Neuronal stem cell (in vitro differentiated cells): Measurements from ENCODE around the gene FNIP2.

Experiments used
- DNase-seq: peaks from one replicate; pipeline ENCODE4 v3.0.0-alpha.2; 2013; ENCODE audit warnings: low spot score
- H2AFZ ChIP-seq: one replicate; pipeline ENCODE4 v1.6.1; 2013; ENCODE audit warnings: mild to moderate bottlenecking, low read length, inconsistent platforms
- H2AK5ac ChIP-seq: 2 replicates; pipeline ENCODE4 v1.6.1; 2013; ENCODE audit warnings: low read depth, mild to moderate bottlenecking, inconsistent platforms, low read length, moderate library complexity, mixed read lengths
- H2BK120ac ChIP-seq: 2 replicates; pipeline ENCODE4 v1.6.1; 2013; ENCODE audit warnings: low read depth, mild to moderate bottlenecking, inconsistent platforms, low read length, moderate library complexity, mixed read lengths
- H2BK12ac ChIP-seq: one replicate; pipeline ENCODE4 v1.6.1; 2013; ENCODE audit warnings: low read length, inconsistent platforms
- H2BK15ac ChIP-seq: 2 replicates; pipeline ENCODE4 v1.6.1; 2013; ENCODE audit warnings: mild to moderate bottlenecking, low read length, inconsistent platforms, mixed read lengths
- H2BK5ac ChIP-seq: one replicate; pipeline ENCODE4 v1.6.1; 2013; ENCODE audit warnings: inconsistent platforms, mild to moderate bottlenecking, low read length, moderate library complexity
- H3K14ac ChIP-seq: one replicate; pipeline ENCODE4 v1.6.1; 2013; ENCODE audit warnings: low read length, inconsistent platforms
- H3K18ac ChIP-seq: 2 replicates; pipeline ENCODE4 v1.6.1; 2013; ENCODE audit warnings: low read length, inconsistent platforms
- H3K23ac ChIP-seq: 2 replicates; pipeline ENCODE4 v1.6.1; 2013; ENCODE audit warnings: low read depth, mild to moderate bottlenecking, mixed read lengths, low read length, inconsistent platforms; ENCODE audit not compliant: poor library complexity
- H3K27ac ChIP-seq: replicated peaks from 3 replicates; pipeline ENCODE4 v1.5.1; 2013; ENCODE audit warnings: low read length, inconsistent platforms
- H3K27me3 ChIP-seq, 3 experiments: 2 replicates each; pipeline ENCODE4 v1.6.1; 2013; ENCODE audit warnings: low read length in 3 of 3, mild to moderate bottlenecking in 2 of 3, inconsistent platforms in 1 of 3, low read depth in 1 of 3, mixed read lengths in 1 of 3, moderate library complexity in 1 of 3; ENCODE audit not compliant: control insufficient read depth in 3 of 3, insufficient read depth in 3 of 3
- H3K36me3 ChIP-seq, 2 donors: replicated peaks in 1 of 2; 2 replicates each; pipeline ENCODE4 v1.6.1; 2013; ENCODE audit warnings: low read length in 2 of 2; ENCODE audit not compliant: control insufficient read depth in 2 of 2, insufficient read depth in 2 of 2
- H3K4ac ChIP-seq: 2 replicates; pipeline ENCODE4 v1.6.1; 2013; ENCODE audit warnings: inconsistent platforms, mild to moderate bottlenecking, low read length, moderate library complexity
- H3K4me1 ChIP-seq, 2 donors: 1 replicate in 1 of 2; 2 replicates in 1 of 2; pipeline ENCODE4 v1.6.1; 2013; ENCODE audit warnings: low read length in 2 of 2, low read depth in 1 of 2; ENCODE audit not compliant: control insufficient read depth in 2 of 2, insufficient read depth in 1 of 2
- H3K4me2 ChIP-seq: one replicate; pipeline ENCODE4 v1.6.1; 2013; ENCODE audit warnings: mild to moderate bottlenecking, low read length, inconsistent platforms; ENCODE audit not compliant: insufficient read depth, poor library complexity, severe bottlenecking
- H3K4me3 ChIP-seq, 2 donors: 2 replicates each; pipeline ENCODE4 v1.5.1; 2013; ENCODE audit warnings: low read length in 2 of 2, mild to moderate bottlenecking in 2 of 2, inconsistent platforms in 1 of 2, moderate library complexity in 1 of 2
- H3K79me1 ChIP-seq: one replicate; pipeline ENCODE4 v1.6.1; 2013; ENCODE audit warnings: low read depth, mild to moderate bottlenecking, inconsistent platforms, low read length, moderate library complexity
- H3K9ac ChIP-seq: one replicate; pipeline ENCODE4 v1.6.1; 2013; ENCODE audit warnings: mild to moderate bottlenecking, low read depth, low read length, inconsistent platforms; ENCODE audit not compliant: poor library complexity
- H3K9me3 ChIP-seq, 2 donors: replicated peaks in 1 of 2; 2 replicates each; pipeline versions ENCODE3 to v1.6.1; 2013; ENCODE audit warnings: low read length in 2 of 2, mild to moderate bottlenecking in 2 of 2, inconsistent platforms in 1 of 2, low read depth in 1 of 2, mixed read lengths in 1 of 2, moderate library complexity in 1 of 2; ENCODE audit not compliant: control insufficient read depth in 2 of 2, insufficient read depth in 1 of 2
- H4K8ac ChIP-seq: one replicate; pipeline ENCODE4 v1.6.1; 2013; ENCODE audit warnings: low read depth, mild to moderate bottlenecking, inconsistent platforms, low read length, moderate library complexity
- H4K91ac ChIP-seq: one replicate; pipeline ENCODE4 v1.6.1; 2013; ENCODE audit warnings: low read length, low read depth, mild to moderate bottlenecking, inconsistent platforms; ENCODE audit not compliant: poor library complexity
- WGBS, 2 donors: extraction: QIAGEN DNeasy Blood & Tissue Kit; methylation state at CpG; one replicate each; pipeline ENCODE4 v1.1.7; 2013; ENCODE audit warnings: missing lambda C conversion rate in 2 of 2, mixed read lengths in 1 of 2; ENCODE audit not compliant: insufficient read length in 2 of 2, insufficient replicate concordance in 1 of 2; ENCODE audit errors: extremely low coverage in 2 of 2; 5-methylcytosine and 5-hydroxymethylcytosine counted together

Gene FNIP2

DNA sequence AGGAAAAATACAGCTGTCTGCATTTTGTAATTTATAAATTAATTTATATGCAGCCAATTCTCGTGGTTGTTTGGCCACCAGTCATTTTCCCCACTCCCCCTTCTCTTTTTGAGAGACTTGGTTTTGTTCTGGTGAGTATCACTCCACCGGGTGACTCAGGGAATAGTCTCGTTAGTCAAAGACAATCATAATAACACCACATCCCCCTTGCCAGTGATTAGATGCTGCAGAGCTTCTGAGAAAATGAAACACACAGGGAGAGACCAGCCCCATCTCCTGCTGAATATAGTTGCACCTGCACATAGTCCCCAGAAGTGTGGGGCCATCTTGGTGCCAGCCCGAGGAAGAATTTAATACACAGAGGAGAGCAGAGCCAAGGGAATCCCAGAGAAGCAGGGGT lies 8.0 kb upstream of the FNIP2 start:
- Histone ChIP-seq H2AFZ (no peak overlapping the region), H3K27ac (no peak overlapping the region), H3K4me3 (no peak overlapping the region), H2BK12ac (no peak overlapping the region), H3K36me3 (no peaks in the 10 kb centered on the region), H3K23ac (no peak overlapping the region), H3K4me1 (no peaks in the 10 kb centered on the region), H3K9ac (no peak overlapping the region), H4K91ac (no peak overlapping the region), H2AK5ac (no peak overlapping the region), H3K27me3 (no peaks in the 10 kb centered on the region), H3K79me1 (no peaks in the 10 kb centered on the region), H3K9me3 (peaks cover 0 to 5% of the 10 kb centered on the region in 2 donors), H3K4me2 (no peak overlapping the region), H3K14ac (no peak overlapping the region), H3K4ac (no peak overlapping the region), H2BK120ac (no peak overlapping the region), H3K18ac (no peak overlapping the region), H2BK15ac (no peak overlapping the region), H2BK5ac (no peak overlapping the region), H4K8ac (no peak overlapping the region)
- DNase-seq = no peak
- no CpG with 5 or more reads among the region's 4 CpGs for WGBS, 2 donors

DNA sequence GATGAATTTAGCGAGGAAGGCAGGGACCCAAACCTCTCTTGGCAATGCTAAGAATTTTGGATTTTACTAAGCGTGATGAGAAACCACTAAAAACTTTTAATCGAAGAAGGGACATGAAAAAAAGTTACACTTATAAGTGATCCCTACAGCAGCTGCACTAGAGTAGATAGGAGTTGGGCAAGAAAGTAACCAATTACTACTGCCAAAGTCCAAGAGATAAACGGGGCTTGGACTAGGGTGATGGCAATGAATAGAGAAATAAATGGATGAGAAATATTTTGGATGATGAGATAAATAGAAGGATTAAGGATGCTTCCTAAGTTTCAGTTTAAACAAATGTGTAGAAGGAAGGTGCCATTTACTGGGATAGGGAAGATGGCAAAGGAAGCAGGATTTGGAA lies 6.3 kb upstream of the FNIP2 start:
- Histone ChIP-seq H3K4me3 (no peak overlapping the region), H2BK120ac (no peak overlapping the region)
- no CpG with 5 or more reads among the region's 4 CpGs for WGBS, 2 donors

DNA sequence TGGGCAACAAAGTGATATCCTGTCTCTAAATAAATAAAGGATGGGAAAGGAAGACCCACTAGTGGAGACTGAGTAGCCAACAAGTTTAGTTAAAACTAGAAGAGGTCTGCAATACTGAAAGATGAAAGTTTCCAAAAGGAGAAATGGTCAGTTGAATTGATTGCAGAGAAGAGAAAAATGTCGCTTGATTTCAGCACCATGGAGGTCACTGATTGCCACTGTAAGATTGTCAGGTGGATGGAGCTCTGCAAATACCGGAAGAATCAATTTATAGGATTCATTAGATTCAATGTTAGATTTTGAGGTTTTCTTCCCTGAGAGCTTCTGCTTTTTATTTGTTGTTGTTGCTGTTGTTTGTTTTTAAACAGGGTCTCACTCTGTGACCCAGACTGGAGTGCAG lies 5.4 kb upstream of the FNIP2 start:
- Histone ChIP-seq H3K4me3 (no peak overlapping the region), H3K9ac (no peak overlapping the region), H3K4me2 (no peak overlapping the region), H4K8ac (no peak overlapping the region), H3K4ac (no peak overlapping the region), H3K23ac (no peak overlapping the region), H3K27ac (no peak overlapping the region), H3K79me1 (no peaks in the 10 kb centered on the region), H3K4me1 (peaks cover 0 to 5% of the 10 kb centered on the region in 2 donors), H2AFZ (no peak overlapping the region), H3K27me3 (peaks cover 0 to 5% (median 0%) of the 10 kb centered on the region in 3 experiments), H3K36me3 (no peaks in the 10 kb centered on the region), H3K18ac (no peak overlapping the region), H2AK5ac (no peak overlapping the region), H3K9me3 (peaks cover 0 to 1% of the 10 kb centered on the region in 2 donors), H2BK12ac (no peak overlapping the region), H2BK5ac (no peak overlapping the region), H2BK120ac (no peak overlapping the region), H2BK15ac (no peak overlapping the region), H3K14ac (no peak overlapping the region), H4K91ac (no peak overlapping the region)
- no CpG with 5 or more reads among the region's 2 CpGs for WGBS, 2 donors
- no peak for DNase-seq

More for the DNA sequence above, 6.3 kb upstream of the FNIP2 start:
- no peak overlapping the region for H4K91ac ChIP-seq
- peaks cover 0 to 2% (median 0%) of the 10 kb centered on the region in 3 experiments for H3K27me3 ChIP-seq
- no peak overlapping the region for H3K14ac ChIP-seq
- H2BK5ac ChIP-seq = no peak overlapping the region
- peaks cover 0 to 3% of the 10 kb centered on the region in 2 donors for H3K4me1 ChIP-seq
- no peak overlapping the region for H2AFZ ChIP-seq
- no peak overlapping the region for H3K18ac ChIP-seq
- H3K9me3 ChIP-seq = peaks cover 0 to 5% of the 10 kb centered on the region in 2 donors
- H3K9ac ChIP-seq = no peak overlapping the region
- H3K79me1 ChIP-seq = no peaks in the 10 kb centered on the region
- no peak overlapping the region for H2AK5ac ChIP-seq
- H3K4ac ChIP-seq = no peak overlapping the region
- H4K8ac ChIP-seq = no peak overlapping the region
- H3K36me3 ChIP-seq = no peaks in the 10 kb centered on the region
- H3K27ac ChIP-seq = no peak overlapping the region
- H2BK15ac ChIP-seq = no peak overlapping the region
- H3K4me2 ChIP-seq = no peak overlapping the region
- DNase-seq = no peak
- no peak overlapping the region for H3K23ac ChIP-seq
- H2BK12ac ChIP-seq = no peak overlapping the region

DNA sequence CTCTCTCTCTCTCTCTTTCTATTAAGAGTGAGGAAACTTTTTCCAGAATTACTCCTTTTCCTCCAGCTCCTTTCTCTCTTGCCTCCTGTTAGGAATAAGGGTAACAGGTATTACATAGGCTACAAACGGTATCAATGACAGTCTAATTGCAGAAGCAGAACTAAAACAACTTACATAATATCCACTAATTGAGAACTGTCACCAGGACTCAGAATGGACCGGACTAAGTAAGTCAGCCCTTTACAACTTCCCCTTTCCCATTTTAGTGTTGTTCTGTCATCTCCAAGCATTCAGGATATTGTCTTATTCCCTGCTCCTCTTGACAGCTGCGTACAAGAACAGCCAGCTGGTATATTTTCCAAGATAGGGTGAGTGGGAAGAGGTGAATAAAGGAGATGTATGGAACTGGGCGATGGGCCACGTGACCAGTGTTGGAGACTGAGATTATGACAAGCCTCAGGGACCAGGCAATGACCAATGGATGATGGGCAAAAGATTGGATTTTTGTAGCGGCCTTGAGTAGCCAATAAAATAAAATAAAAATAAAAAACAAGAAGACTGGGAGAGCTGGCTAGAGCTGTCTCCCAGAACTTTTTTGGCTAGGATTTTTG lies 2.3 kb upstream of the FNIP2 start:
- H2BK5ac ChIP-seq = no peak overlapping the region
- H3K27ac ChIP-seq = no peak overlapping the region
- WGBS, 2 donors = no CpG with 5 or more reads among the region's 6 CpGs
- no peak overlapping the region for H3K14ac ChIP-seq
- no peak overlapping the region for H2BK12ac ChIP-seq
- no peak overlapping the region for H4K91ac ChIP-seq
- H3K4me2 ChIP-seq = no peak overlapping the region
- H3K9ac ChIP-seq = no peak overlapping the region
- H2AFZ ChIP-seq = no peak overlapping the region
- H2BK15ac ChIP-seq = no peak overlapping the region
- no peak for DNase-seq
- peaks cover 4 to 11% of the 10 kb centered on the region in 2 donors for H3K4me1 ChIP-seq
- H3K4ac ChIP-seq = no peak overlapping the region
- no peak overlapping the region for H4K8ac ChIP-seq
- no peak overlapping the region for H3K23ac ChIP-seq
- H3K4me3 ChIP-seq = no peak overlapping the region
- no peak overlapping the region for H2BK120ac ChIP-seq
- H3K36me3 ChIP-seq = no peaks in the 10 kb centered on the region
- H3K18ac ChIP-seq = no peak overlapping the region
- no peaks in the 10 kb centered on the region for H3K9me3 ChIP-seq
- no peak overlapping the region for H2AK5ac ChIP-seq
- H3K79me1 ChIP-seq = no peaks in the 10 kb centered on the region
- H3K27me3 ChIP-seq = peaks cover 0 to 12% (median 0%) of the 10 kb centered on the region in 3 experiments
